Measurements from ENCODE around the gene PLG. TPM values are rescaled to one million over a fixed set of nuclear protein-coding genes. Genes with fewer than 3 reads are reported as not detected.
"Not testable (repeated sequence)": the region's sequence is repeated elsewhere in the genome, so short reads cannot be mapped to it uniquely, and the experiment has no call there.

The PLG gene
- total and polyA plus RNA-seq, 2 donors = 0.07 to 0.14 TPM

GRCh38 chr6:160678230-160678629, 23.8 kb upstream of the PLG start:
- Histone ChIP-seq H3K27ac (ENCODE audit: low read depth in 1 of 2, low read length in 1 of 2) (no peak overlapping the region), H3K27me3 (ENCODE audit: control insufficient read depth in 2 of 2, insufficient read depth in 1 of 2, low read length in 1 of 2) (peaks cover 0 to 8% of the 10 kb centered on the region in 2 donors), H3K4me3 (ENCODE audit: low read length in 2 of 2) (no peak overlapping the region), H3K36me3 (ENCODE audit: control insufficient read depth in 2 of 2, insufficient read depth in 2 of 2, low read length in 1 of 2) (no peaks in the 10 kb centered on the region), H3K9me3 (ENCODE audit: control insufficient read depth in 2 of 2, insufficient read depth in 1 of 2, low read length in 1 of 2) (no peaks in the 10 kb centered on the region), H3K4me1 (ENCODE audit: control insufficient read depth in 2 of 2, insufficient read depth in 2 of 2, low read length in 2 of 2) (no peaks in the 10 kb centered on the region)
- peak in 1 of 9 donors; percentile 7 for DNase-seq (ENCODE audit: low read depth in 6 of 9, low spot score in 9 of 9)
- WGBS = 65% methylated on average over 4 of the region's 4 CpGs

- no peaks in the 10 kb centered on the region for H3K4me1 ChIP-seq (ENCODE audit: control insufficient read depth in 2 of 2, insufficient read depth in 2 of 2, low read length in 2 of 2)
- H3K4me3 ChIP-seq (ENCODE audit: low read length in 2 of 2) = no peak overlapping the region
- DNase-seq (ENCODE audit: low read depth in 6 of 9, low spot score in 9 of 9) = no peak
- peaks cover 0 to 8% of the 10 kb centered on the region in 2 donors for H3K27me3 ChIP-seq (ENCODE audit: control insufficient read depth in 2 of 2, insufficient read depth in 1 of 2, low read length in 1 of 2)
- WGBS = 21% methylated on average over 42 of the region's 42 CpGs
- H3K9me3 ChIP-seq (ENCODE audit: control insufficient read depth in 2 of 2, insufficient read depth in 1 of 2, low read length in 1 of 2) = no peaks in the 10 kb centered on the region
- peak overlapping the region in 1 of 2 donors; percentile 42 for H3K27ac ChIP-seq (ENCODE audit: low read depth in 1 of 2, low read length in 1 of 2)
- no peaks in the 10 kb centered on the region for H3K36me3 ChIP-seq (ENCODE audit: control insufficient read depth in 2 of 2, insufficient read depth in 2 of 2, low read length in 1 of 2)
These were observed 23.2 kb upstream of the PLG start for GRCh38 chr6:160678744-160679401.

GRCh38 chr6:160679402-160679769, 22.7 kb upstream of the PLG start:
- H3K9me3 ChIP-seq (ENCODE audit: control insufficient read depth in 2 of 2, insufficient read depth in 1 of 2, low read length in 1 of 2) = no peaks in the 10 kb centered on the region
- H3K4me1 ChIP-seq (ENCODE audit: control insufficient read depth in 2 of 2, insufficient read depth in 2 of 2, low read length in 2 of 2) = no peaks in the 10 kb centered on the region
- 14% methylated on average over 14 of the region's 14 CpGs for WGBS
- no peak for DNase-seq (ENCODE audit: low read depth in 6 of 9, low spot score in 9 of 9)
- no peak overlapping the region for H3K4me3 ChIP-seq (ENCODE audit: low read length in 2 of 2)
- no peaks in the 10 kb centered on the region for H3K36me3 ChIP-seq (ENCODE audit: control insufficient read depth in 2 of 2, insufficient read depth in 2 of 2, low read length in 1 of 2)
- H3K27me3 ChIP-seq (ENCODE audit: control insufficient read depth in 2 of 2, insufficient read depth in 1 of 2, low read length in 1 of 2) = peaks cover 0 to 8% of the 10 kb centered on the region in 2 donors
- H3K27ac ChIP-seq (ENCODE audit: low read depth in 1 of 2, low read length in 1 of 2) = no peak overlapping the region

- not testable (repeated sequence) for H3K27me3 ChIP-seq (ENCODE audit: control insufficient read depth in 2 of 2, insufficient read depth in 1 of 2, low read length in 1 of 2); H3K4me3 ChIP-seq (ENCODE audit: low read length in 2 of 2); H3K36me3 ChIP-seq (ENCODE audit: control insufficient read depth in 2 of 2, insufficient read depth in 2 of 2, low read length in 1 of 2); H3K27ac ChIP-seq (ENCODE audit: low read depth in 1 of 2, low read length in 1 of 2); H3K4me1 ChIP-seq (ENCODE audit: control insufficient read depth in 2 of 2, insufficient read depth in 2 of 2, low read length in 2 of 2); H3K9me3 ChIP-seq (ENCODE audit: control insufficient read depth in 2 of 2, insufficient read depth in 1 of 2, low read length in 1 of 2); DNase-seq (ENCODE audit: low read depth in 6 of 9, low spot score in 9 of 9)
- WGBS = 97% methylated on average over 27 of the region's 32 CpGs
These were observed 16.8 kb upstream of the PLG start for GRCh38 chr6:160685101-160685761.

GRCh38 chr6:160685762-160686450, 16.1 kb upstream of the PLG start:
- Histone ChIP-seq H3K4me3 (ENCODE audit: low read length in 2 of 2) (no peak overlapping the region), H3K27me3 (ENCODE audit: control insufficient read depth in 2 of 2, insufficient read depth in 1 of 2, low read length in 1 of 2) (no peaks in the 10 kb centered on the region), H3K27ac (ENCODE audit: low read depth in 1 of 2, low read length in 1 of 2) (no peak overlapping the region), H3K36me3 (ENCODE audit: control insufficient read depth in 2 of 2, insufficient read depth in 2 of 2, low read length in 1 of 2) (no peaks in the 10 kb centered on the region), H3K9me3 (ENCODE audit: control insufficient read depth in 2 of 2, insufficient read depth in 1 of 2, low read length in 1 of 2) (peaks cover 0 to 11% of the 10 kb centered on the region in 2 donors), H3K4me1 (ENCODE audit: control insufficient read depth in 2 of 2, insufficient read depth in 2 of 2, low read length in 2 of 2) (no peaks in the 10 kb centered on the region)
- DNase-seq (ENCODE audit: low read depth in 6 of 9, low spot score in 9 of 9) = no peak
- WGBS = 94% methylated on average over 5 of the region's 5 CpGs

GRCh38 chr6:160690458-160690857, 11.6 kb upstream of the PLG start:
- 91% methylated on average over 9 of the region's 9 CpGs for WGBS
- DNase-seq (ENCODE audit: low read depth in 6 of 9, low spot score in 9 of 9) = no peak
- no peaks in the 10 kb centered on the region for H3K27me3 ChIP-seq (ENCODE audit: control insufficient read depth in 2 of 2, insufficient read depth in 1 of 2, low read length in 1 of 2)
- no peaks in the 10 kb centered on the region for H3K36me3 ChIP-seq (ENCODE audit: control insufficient read depth in 2 of 2, insufficient read depth in 2 of 2, low read length in 1 of 2)
- H3K27ac ChIP-seq (ENCODE audit: low read depth in 1 of 2, low read length in 1 of 2) = no peak overlapping the region
- H3K9me3 ChIP-seq (ENCODE audit: control insufficient read depth in 2 of 2, insufficient read depth in 1 of 2, low read length in 1 of 2) = peaks cover 0 to 14% of the 10 kb centered on the region in 2 donors
- H3K4me3 ChIP-seq (ENCODE audit: low read length in 2 of 2) = no peak overlapping the region
- no peaks in the 10 kb centered on the region for H3K4me1 ChIP-seq (ENCODE audit: control insufficient read depth in 2 of 2, insufficient read depth in 2 of 2, low read length in 2 of 2)

- H3K27ac ChIP-seq (ENCODE audit: low read depth in 1 of 2, low read length in 1 of 2) = no peak overlapping the region
- 92% methylated on average over 5 of the region's 5 CpGs for WGBS
- H3K4me3 ChIP-seq (ENCODE audit: low read length in 2 of 2) = no peak overlapping the region
- no peaks in the 10 kb centered on the region for H3K4me1 ChIP-seq (ENCODE audit: control insufficient read depth in 2 of 2, insufficient read depth in 2 of 2, low read length in 2 of 2)
- DNase-seq (ENCODE audit: low read depth in 6 of 9, low spot score in 9 of 9) = no peak
- H3K27me3 ChIP-seq (ENCODE audit: control insufficient read depth in 2 of 2, insufficient read depth in 1 of 2, low read length in 1 of 2) = no peaks in the 10 kb centered on the region
- no peaks in the 10 kb centered on the region for H3K36me3 ChIP-seq (ENCODE audit: control insufficient read depth in 2 of 2, insufficient read depth in 2 of 2, low read length in 1 of 2)
- H3K9me3 ChIP-seq (ENCODE audit: control insufficient read depth in 2 of 2, insufficient read depth in 1 of 2, low read length in 1 of 2) = peaks cover 0 to 14% of the 10 kb centered on the region in 2 donors
These were observed 10.4 kb upstream of the PLG start for GRCh38 chr6:160691617-160692016.

GRCh38 chr6:160692369-160692959, 9.6 kb upstream of the PLG start:
- 94% methylated on average over 5 of the region's 5 CpGs for WGBS
- no peaks in the 10 kb centered on the region for H3K27me3 ChIP-seq (ENCODE audit: control insufficient read depth in 2 of 2, insufficient read depth in 1 of 2, low read length in 1 of 2)
- no peak overlapping the region for H3K4me3 ChIP-seq (ENCODE audit: low read length in 2 of 2)
- H3K4me1 ChIP-seq (ENCODE audit: control insufficient read depth in 2 of 2, insufficient read depth in 2 of 2, low read length in 2 of 2) = no peaks in the 10 kb centered on the region
- DNase-seq (ENCODE audit: low read depth in 6 of 9, low spot score in 9 of 9) = no peak
- peaks cover 0 to 14% of the 10 kb centered on the region in 2 donors for H3K9me3 ChIP-seq (ENCODE audit: control insufficient read depth in 2 of 2, insufficient read depth in 1 of 2, low read length in 1 of 2)
- no peaks in the 10 kb centered on the region for H3K36me3 ChIP-seq (ENCODE audit: control insufficient read depth in 2 of 2, insufficient read depth in 2 of 2, low read length in 1 of 2)
- no peak overlapping the region for H3K27ac ChIP-seq (ENCODE audit: low read depth in 1 of 2, low read length in 1 of 2)

- H3K27me3 ChIP-seq (ENCODE audit: control insufficient read depth in 2 of 2, insufficient read depth in 1 of 2, low read length in 1 of 2); H3K9me3 ChIP-seq (ENCODE audit: control insufficient read depth in 2 of 2, insufficient read depth in 1 of 2, low read length in 1 of 2); H3K4me3 ChIP-seq (ENCODE audit: low read length in 2 of 2); H3K4me1 ChIP-seq (ENCODE audit: control insufficient read depth in 2 of 2, insufficient read depth in 2 of 2, low read length in 2 of 2); DNase-seq (ENCODE audit: low read depth in 6 of 9, low spot score in 9 of 9); H3K36me3 ChIP-seq (ENCODE audit: control insufficient read depth in 2 of 2, insufficient read depth in 2 of 2, low read length in 1 of 2); H3K27ac ChIP-seq (ENCODE audit: low read depth in 1 of 2, low read length in 1 of 2): not testable (repeated sequence)
These were observed 7.0 kb upstream of the PLG start for GRCh38 chr6:160695025-160695424.

Data from thymus (tissue), 11 donors.